Hepatocyte (in vitro differentiated cells): ENCODE measurements around the gene DAP. TPM values are rescaled to one million over a fixed set of nuclear protein-coding genes. Genes with fewer than 3 reads are reported as not detected.

Source experiments
- DNase-seq: peaks from one replicate; pipeline ENCODE4 v3.0.0-alpha.2; 2016; ENCODE audit warnings: low spot score
- H2AFZ ChIP-seq: fragments of 200-600 bp; sonication (generic); 2 replicates; pipeline ENCODE4 v1.6.0; 2016; ENCODE audit warnings: antibody characterized with exemption, mild to moderate bottlenecking
- H3K27ac ChIP-seq: fragments of 200-600 bp; sonication (generic); 2 replicates; pipeline ENCODE4 v1.5.1; 2016; ENCODE audit warnings: mild to moderate bottlenecking
- H3K27me3 ChIP-seq: fragments of 200-600 bp; sonication (generic); 2 replicates; pipeline ENCODE4 v1.6.1; 2016
- H3K36me3 ChIP-seq: fragments of 200-600 bp; sonication (generic); replicated peaks from 2 replicates; pipeline ENCODE4 v1.5.1; 2016; ENCODE audit warnings: low read depth; ENCODE audit not compliant: insufficient read depth
- H3K4me1 ChIP-seq: fragments of 200-600 bp; sonication (generic); 2 replicates; pipeline ENCODE4 v1.5.1; 2016; ENCODE audit warnings: mild to moderate bottlenecking, moderate library complexity; ENCODE audit not compliant: insufficient read depth
- H3K4me2 ChIP-seq: fragments of 200-600 bp; sonication (generic); 2 replicates; pipeline ENCODE4 v1.6.0; 2016
- H3K4me3 ChIP-seq: fragments of 200-600 bp; sonication (generic); 2 replicates; pipeline ENCODE4 v1.5.1; 2016; ENCODE audit warnings: mild to moderate bottlenecking
- H3K79me2 ChIP-seq: fragments of 200-600 bp; sonication (generic); 2 replicates; pipeline ENCODE4 v1.6.0; 2017; ENCODE audit warnings: mild to moderate bottlenecking
- H3K9me2 ChIP-seq: fragments of 200-600 bp; sonication (generic); replicated peaks from 2 replicates; pipeline ENCODE4 v1.6.0; 2017; ENCODE audit warnings: mild to moderate bottlenecking; ENCODE audit not compliant: insufficient read depth
- H3K9me3 ChIP-seq: fragments of 200-600 bp; sonication (generic); 2 replicates; pipeline ENCODE4 v1.5.1; 2016; ENCODE audit warnings: low read depth, mild to moderate bottlenecking
- H4K20me1 ChIP-seq: fragments of 200-600 bp; sonication (generic); 2 replicates; pipeline ENCODE4 v1.6.0; 2016; ENCODE audit warnings: mild to moderate bottlenecking; ENCODE audit not compliant: insufficient read depth, poor library complexity, severe bottlenecking
- EZH2 ChIP-seq: fragments of 200-600 bp; sonication (generic); IDR thresholded peaks from 2 replicates; pipeline ENCODE4 v1.6.1; 2016; ENCODE audit warnings: antibody characterized with exemption, mild to moderate bottlenecking, borderline replicate concordance
- EZH2phosphoT487 ChIP-seq: fragments of 200-600 bp; sonication (generic); IDR thresholded peaks from one replicate; pipeline ENCODE4 v1.6.1; 2018; ENCODE audit warnings: antibody characterized with exemption, mild to moderate bottlenecking, low read depth, moderate library complexity; ENCODE audit not compliant: unreplicated experiment, severe bottlenecking
- WGBS: methylation state at CpG from one replicate; pipeline ENCODE4 v1.1.6; 2016; ENCODE audit warnings: low lambda C conversion rate; ENCODE audit errors: missing lambda C conversion rate; 5-methylcytosine and 5-hydroxymethylcytosine counted together
- polyA plus RNA-seq: library from polyadenylated mRNA; unstranded; fragments of >200 nt; fragmentation: Nextera tagmentation; extraction: Ambion mirVana; gene quantifications from 2 replicates; pipeline ENCODE4 v1.2.1, GENCODE V29; 2016
- small RNA-seq: library from RNA; depleted of rRNA; stranded (forward); fragments of <200 nt; gene quantifications from one replicate; pipeline ENCODE3, GENCODE V24; 2014
- total RNA-seq: library from RNA; depleted of rRNA; stranded (reverse); fragments of >200 nt; gene quantifications from 2 replicates; pipeline ENCODE4 v1.2.3, GENCODE V29; 2014
- TF ChIP-seq, protein P1 (sequence below): fragments of 200-600 bp; sonication (generic); IDR thresholded peaks from 2 replicates; pipeline ENCODE4 v1.5.1; 2016; ENCODE audit warnings: antibody characterized with exemption, mild to moderate bottlenecking; ENCODE audit not compliant: poor library complexity

The DAP gene
- total and polyA plus RNA-seq, 2 experiments from 2014 or later = 74.8 to 196 TPM

- Histone ChIP-seq H4K20me1 (no peaks in the 10 kb centered on the region), H3K4me3 (no peak overlapping the region), H3K36me3 (no peaks in the 10 kb centered on the region), H3K4me1 (peaks cover 6% of the 10 kb centered on the region), H3K27me3 (no peaks in the 10 kb centered on the region), H3K9me3 (no peaks in the 10 kb centered on the region), H3K9me2 (no peaks in the 10 kb centered on the region), H3K27ac (no peak overlapping the region), H3K4me2 (no peak overlapping the region), H3K79me2 (no peaks in the 10 kb centered on the region), H2AFZ (no peak overlapping the region)
- DNase-seq = no peak
- WGBS = 95% methylated on average over 5 of the region's 5 CpGs
- TF ChIP-seq EZH2 = no peak
- TF ChIP-seq EZH2phosphoT487 = no peak
- TF ChIP-seq, protein P1, sequence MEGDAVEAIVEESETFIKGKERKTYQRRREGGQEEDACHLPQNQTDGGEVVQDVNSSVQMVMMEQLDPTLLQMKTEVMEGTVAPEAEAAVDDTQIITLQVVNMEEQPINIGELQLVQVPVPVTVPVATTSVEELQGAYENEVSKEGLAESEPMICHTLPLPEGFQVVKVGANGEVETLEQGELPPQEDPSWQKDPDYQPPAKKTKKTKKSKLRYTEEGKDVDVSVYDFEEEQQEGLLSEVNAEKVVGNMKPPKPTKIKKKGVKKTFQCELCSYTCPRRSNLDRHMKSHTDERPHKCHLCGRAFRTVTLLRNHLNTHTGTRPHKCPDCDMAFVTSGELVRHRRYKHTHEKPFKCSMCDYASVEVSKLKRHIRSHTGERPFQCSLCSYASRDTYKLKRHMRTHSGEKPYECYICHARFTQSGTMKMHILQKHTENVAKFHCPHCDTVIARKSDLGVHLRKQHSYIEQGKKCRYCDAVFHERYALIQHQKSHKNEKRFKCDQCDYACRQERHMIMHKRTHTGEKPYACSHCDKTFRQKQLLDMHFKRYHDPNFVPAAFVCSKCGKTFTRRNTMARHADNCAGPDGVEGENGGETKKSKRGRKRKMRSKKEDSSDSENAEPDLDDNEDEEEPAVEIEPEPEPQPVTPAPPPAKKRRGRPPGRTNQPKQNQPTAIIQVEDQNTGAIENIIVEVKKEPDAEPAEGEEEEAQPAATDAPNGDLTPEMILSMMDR = no peak
Observed at GRCh38 chr5:10630126-10630525, 130.9 kb downstream of the DAP start.

- Histone ChIP-seq H2AFZ (no peak overlapping the region), H4K20me1 (no peaks in the 10 kb centered on the region), H3K27ac (no peak overlapping the region), H3K4me2 (no peak overlapping the region), H3K9me2 (no peaks in the 10 kb centered on the region), H3K36me3 (no peaks in the 10 kb centered on the region), H3K4me1 (peaks cover 6% of the 10 kb centered on the region), H3K9me3 (no peaks in the 10 kb centered on the region), H3K79me2 (no peaks in the 10 kb centered on the region), H3K4me3 (no peak overlapping the region), H3K27me3 (no peaks in the 10 kb centered on the region)
- WGBS = 93% methylated on average over 5 of the region's 5 CpGs
- TF ChIP-seq EZH2 (no peak), EZH2phosphoT487 (no peak)
- TF ChIP-seq, protein P1 = no peak
- DNase-seq = no peak
Observed at GRCh38 chr5:10629682-10630081, 131.4 kb downstream of the DAP start.

Small RNA genes lying within 50 kb of the gene (small RNA-seq; reads per million reads assigned to genes)
- gene AC012629.4 = not detected

Other genes starting within 250 kb of the DAP start
- gene ANKRD33B, start 197.2 kb downstream of the DAP start, total RNA-seq = 2.0 and 2.3 TPM in 2 replicates
- gene ANKRD33B, start 197.2 kb downstream of the DAP start, polyA plus RNA-seq = 1.5 and 2.1 TPM in 2 replicates